Smooth muscle cell of bladder (primary cell): ENCODE data around the gene SP7. TPM values are rescaled to one million over a fixed set of nuclear protein-coding genes. Genes with fewer than 3 reads are reported as not detected.

Source experiments
- total RNA-seq: library from RNA; depleted of rRNA; stranded (reverse); fragments of >200 nt; gene quantifications from 2 replicates; pipeline ENCODE4 v1.2.3, GENCODE V29; 2014

Gene SP7
- total RNA-seq = not detected in 2 replicates

DNA sequence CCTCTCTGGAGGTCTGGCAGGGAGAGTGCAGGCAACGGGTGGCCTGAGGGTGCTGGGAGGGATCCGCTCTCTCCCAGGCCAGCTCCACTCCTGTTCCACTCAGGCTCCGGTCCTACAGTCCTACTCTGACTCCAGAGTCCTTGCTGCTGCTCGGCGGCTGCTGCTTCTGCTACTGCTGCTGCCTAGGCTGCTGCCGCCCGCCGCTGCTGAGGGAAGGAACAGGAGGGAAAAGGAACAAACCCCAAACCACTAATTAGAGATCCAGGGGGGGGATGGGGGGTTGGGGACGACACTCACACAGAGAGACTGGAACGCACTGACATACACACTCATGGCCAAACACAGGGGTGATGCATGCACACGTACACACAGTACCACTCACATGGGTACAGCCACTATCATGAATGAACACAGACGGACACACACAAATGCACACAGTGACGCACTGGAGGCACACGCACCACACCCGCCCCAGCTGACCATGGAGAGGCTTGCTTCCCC is at the start of gene SP7:
Gene SP7 (minus strand): TSS at position 174 of the 501 bp plus-strand sequence. CDS start 708 bp downstream, outside the sequence.

DNA sequence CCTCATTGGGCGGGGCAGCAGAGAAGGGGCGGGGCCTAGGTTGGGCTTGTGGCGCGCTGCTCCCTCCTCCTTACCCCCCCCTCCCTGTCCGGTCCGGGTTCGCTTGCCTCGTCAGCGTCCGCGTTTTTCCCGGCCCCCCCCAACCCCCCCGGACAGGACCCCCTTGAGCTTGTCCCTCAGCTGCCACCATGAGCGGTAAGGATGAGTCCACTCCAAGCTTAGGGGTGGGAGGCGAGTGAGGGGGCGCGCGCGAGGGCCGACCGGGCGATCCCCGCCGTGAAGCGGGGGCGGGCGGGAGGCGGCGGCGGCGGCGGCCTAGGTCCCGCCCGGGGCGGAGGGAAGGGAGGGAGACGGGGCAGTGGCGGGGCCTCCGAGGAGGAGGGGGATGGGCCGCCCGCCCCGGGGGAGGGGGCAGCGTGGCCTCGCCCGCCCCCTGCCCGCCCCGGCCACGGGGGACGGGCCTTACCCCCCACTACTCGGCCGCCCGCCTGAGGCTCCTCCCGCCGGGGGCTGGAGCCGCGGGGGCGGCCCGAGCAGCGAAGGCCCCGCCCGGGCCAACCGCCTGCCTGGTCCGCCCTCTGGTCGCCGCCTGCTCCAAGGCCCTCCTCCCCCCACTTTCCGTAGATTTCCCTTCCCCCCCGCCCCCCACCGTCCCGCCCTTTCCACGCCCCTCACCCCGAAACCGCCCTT is 44.1 kb upstream of the SP7 start, which contains the start of gene SP1:
Gene SP1 (plus strand): TSS at position 73 of the 690 bp plus-strand sequence. CDS start 116 bp downstream, at position 189.

DNA sequence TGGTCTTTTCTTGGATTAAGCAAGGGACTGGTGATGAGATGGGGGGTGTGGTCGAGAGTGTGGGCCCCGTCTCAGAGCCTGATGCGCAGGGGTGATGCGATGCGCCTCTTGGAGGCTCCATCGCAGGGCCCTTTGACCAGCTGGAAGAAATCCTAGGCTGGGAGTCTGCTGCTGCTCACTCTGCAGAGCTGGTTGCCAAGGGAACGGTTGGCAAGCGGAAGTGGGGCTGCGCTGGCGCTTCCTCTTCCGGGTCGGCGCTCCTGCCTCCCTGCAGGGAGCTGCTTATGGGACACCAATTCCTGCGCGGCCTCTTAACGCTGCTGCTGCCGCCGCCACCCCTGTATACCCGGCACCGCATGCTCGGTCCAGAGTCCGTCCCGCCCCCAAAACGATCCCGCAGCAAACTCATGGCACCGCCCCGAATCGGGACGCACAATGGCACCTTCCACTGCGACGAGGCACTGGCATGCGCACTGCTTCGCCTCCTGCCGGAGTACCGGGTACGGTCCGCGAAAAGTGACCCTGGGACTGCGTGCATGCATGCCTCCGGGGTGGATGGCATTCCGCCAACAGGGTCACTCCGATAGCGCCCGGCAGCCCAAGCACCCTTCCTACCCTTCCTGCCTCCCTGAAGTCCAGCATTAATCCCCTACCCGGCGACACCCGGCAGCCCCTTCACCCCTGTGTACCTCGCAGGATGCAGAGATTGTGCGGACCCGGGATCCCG is 36.5 kb downstream of the SP7 start, which contains the start of gene MYG1:
Gene MYG1 (plus strand): TSS at position 242 of the 727 bp plus-strand sequence. CDS start 43 bp downstream, at position 285.

DNA sequence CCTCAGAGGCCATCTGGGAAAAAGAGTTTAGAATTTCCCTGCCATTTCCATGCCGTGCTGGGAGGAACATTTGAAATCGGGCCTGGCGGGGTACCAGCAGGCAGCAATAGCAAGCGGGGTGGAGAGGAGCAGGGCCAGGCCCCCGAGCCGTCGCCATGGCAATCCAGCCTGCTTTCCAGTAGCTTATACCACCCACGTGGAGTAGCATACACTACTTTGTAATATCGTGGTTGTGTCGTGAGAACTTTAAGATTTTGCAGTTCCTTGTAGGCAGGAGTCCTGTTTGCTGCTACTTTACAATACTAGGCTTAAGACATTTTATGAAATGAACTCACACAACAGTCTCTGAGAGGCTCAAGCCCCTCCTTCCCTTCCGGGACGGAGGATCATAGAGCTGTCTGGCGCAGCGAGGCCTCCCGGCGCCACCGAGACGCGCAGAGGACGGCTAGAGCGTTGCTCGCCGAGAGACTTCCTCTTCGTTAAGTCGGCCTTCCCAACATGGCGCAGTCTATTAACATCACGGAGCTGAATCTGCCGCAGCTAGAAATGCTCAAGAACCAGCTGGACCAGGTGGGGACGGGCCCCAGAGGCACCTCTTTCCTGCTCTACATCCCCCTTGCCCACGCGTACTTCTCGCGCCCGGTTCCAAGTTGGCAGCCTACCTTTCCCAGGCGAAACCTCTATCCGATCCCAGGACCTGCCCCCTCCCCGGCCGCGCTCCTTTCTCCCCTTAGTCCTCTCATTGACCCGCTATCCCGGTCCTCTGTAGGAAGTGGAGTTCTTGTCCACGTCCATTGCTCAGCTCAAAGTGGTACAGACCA is 40.9 kb downstream of the SP7 start, which contains the start of gene PFDN5:
Gene PFDN5 (plus strand): TSS at position 473 of the 821 bp plus-strand sequence. CDS start 26 bp downstream, at position 499.

Other genes starting within 250 kb of the SP7 start
- gene IGFBP6, start 238.7 kb downstream of the SP7 start, total RNA-seq = 666 and 756 TPM in 2 replicates
- 0.09 TPM in 1 of 2 replicates, not detected in the other for gene SOAT2, start 232.9 kb downstream of the SP7 start, total RNA-seq
- 13.2 and 16.2 TPM in 2 replicates for gene ZNF740, start 155.6 kb downstream of the SP7 start, total RNA-seq
- 7.3 and 11.3 TPM in 2 replicates for gene CSAD, start 155.4 kb downstream of the SP7 start, total RNA-seq
- gene ITGB7, start 129.1 kb downstream of the SP7 start, total RNA-seq = 0.14 and 0.37 TPM in 2 replicates
- gene RARG, start 104.1 kb downstream of the SP7 start, total RNA-seq = 17.5 and 21.2 TPM in 2 replicates
- 0.46 and 1.00 TPM in 2 replicates for gene ESPL1, start 68.1 kb downstream of the SP7 start, total RNA-seq
- 998 and 1,105 TPM in 2 replicates for gene PFDN5, start 40.8 kb downstream of the SP7 start, total RNA-seq
- 54.5 and 64.1 TPM in 2 replicates for gene MYG1, start 36.7 kb downstream of the SP7 start, total RNA-seq
- gene AAAS, start 14.7 kb downstream of the SP7 start, total RNA-seq = 30.0 and 38.0 TPM in 2 replicates
- gene SP1, start 43.8 kb upstream of the SP7 start, total RNA-seq = 20.3 and 21.7 TPM in 2 replicates
- gene AMHR2, start 87.5 kb upstream of the SP7 start, total RNA-seq = not detected in 2 replicates
- 25.2 and 27.5 TPM in 2 replicates for gene PRR13, start 105.4 kb upstream of the SP7 start, total RNA-seq
- 191 and 202 TPM in 2 replicates for gene PCBP2, start 115.7 kb upstream of the SP7 start, total RNA-seq
- 29.6 and 40.3 TPM in 2 replicates for gene MAP3K12, start 163.1 kb upstream of the SP7 start, total RNA-seq
- 34.7 and 39.8 TPM in 2 replicates for gene TARBP2, start 164.9 kb upstream of the SP7 start, total RNA-seq
- not detected in 2 replicates for gene NPFF, start 171.1 kb upstream of the SP7 start, total RNA-seq